Neural cell (in vitro differentiated cells): ENCODE results near the gene IL36B. TPM values are rescaled to one million over a fixed set of nuclear protein-coding genes. Genes with fewer than 3 reads are reported as not detected.

Experiments
- H2AFZ ChIP-seq: fragments of 200-600, 300-800 bp; sonication (generic), shearing (Covaris generic); 2 replicates; pipeline ENCODE4 v1.6.0; 2014; ENCODE audit warnings: low read depth, mild to moderate bottlenecking, antibody characterized with exemption, low read length, moderate library complexity
- H3F3A ChIP-seq: fragments of 200-600 bp; shearing (Covaris generic); 2 replicates; pipeline ENCODE4 v1.6.1; 2016; ENCODE audit warnings: mild to moderate bottlenecking, moderate library complexity, mixed read lengths, antibody characterized with exemption, low read length; ENCODE audit not compliant: insufficient read depth, poor library complexity, severe bottlenecking
- H3K27ac ChIP-seq: fragments of 200-600, 300-800 bp; sonication (generic), shearing (Covaris generic); 2 replicates; pipeline ENCODE4 v1.5.1; 2014; ENCODE audit warnings: mild to moderate bottlenecking, low read length, moderate library complexity
- H3K27me3 ChIP-seq: fragments of 300-800, 200-600 bp; sonication (generic), shearing (Covaris generic); 2 replicates; pipeline ENCODE4 v1.6.0; 2014; ENCODE audit warnings: mild to moderate bottlenecking, low read depth, low read length, moderate library complexity; ENCODE audit not compliant: insufficient read depth
- H3K36me3 ChIP-seq: fragments of 300-800, 200-600 bp; sonication (generic), shearing (Covaris generic); 2 replicates; pipeline ENCODE4 v1.5.1; 2014; ENCODE audit warnings: mild to moderate bottlenecking, antibody characterized with exemption, low read length, moderate library complexity; ENCODE audit not compliant: insufficient read depth
- H3K4me2 ChIP-seq: fragments of 300-800, 200-600 bp; sonication (generic), shearing (Covaris generic); 2 replicates; pipeline ENCODE4 v1.6.0; 2014; ENCODE audit warnings: mild to moderate bottlenecking, low read length
- H3K4me3 ChIP-seq: fragments of 300-800, 200-600 bp; sonication (generic), shearing (Covaris generic); 2 replicates; pipeline ENCODE4 v1.5.1; 2014; ENCODE audit warnings: mild to moderate bottlenecking, low read length, moderate library complexity
- H3K79me2 ChIP-seq: fragments of 200-600 bp; shearing (Covaris generic); replicated peaks from 2 replicates; pipeline ENCODE4 v1.6.0; 2014; ENCODE audit warnings: mild to moderate bottlenecking, low read length, moderate library complexity; ENCODE audit not compliant: insufficient read depth
- H3K9ac ChIP-seq: fragments of 300-800, 200-600 bp; sonication (generic), shearing (Covaris generic); 2 replicates; pipeline ENCODE4 v1.6.1; 2016; ENCODE audit warnings: mild to moderate bottlenecking, low read length, mixed read lengths
- H3K9me2 ChIP-seq: fragments of 200-600 bp; shearing (Covaris generic); 2 replicates; pipeline ENCODE4 v1.6.1; 2016; ENCODE audit warnings: mild to moderate bottlenecking, low read length, mixed read lengths; ENCODE audit not compliant: insufficient read depth
- H3K9me3 ChIP-seq: fragments of 200-600, 300-800 bp; sonication (generic), shearing (Covaris generic); 2 replicates; pipeline ENCODE4 v1.6.1; 2016; ENCODE audit warnings: mild to moderate bottlenecking, mixed run types, low read length, moderate library complexity, mixed read lengths
- H4K20me1 ChIP-seq: fragments of 200-600 bp; shearing (Covaris generic); 2 replicates; pipeline ENCODE4 v1.6.1; 2016; ENCODE audit warnings: mild to moderate bottlenecking, mixed run types; ENCODE audit not compliant: insufficient read depth
- CTCF ChIP-seq: fragments of 450-650 bp; IDR thresholded peaks from 2 replicates; pipeline ENCODE4 v1.5.1; 2014; ENCODE audit warnings: antibody characterized with exemption, mild to moderate bottlenecking, moderate library complexity; ENCODE audit not compliant: poor library complexity, severe bottlenecking
- EP300 ChIP-seq: fragments of 450-650 bp; conservative IDR thresholded peaks from 2 replicates; pipeline ENCODE4 v1.6.1; 2014; ENCODE audit warnings: antibody characterized with exemption, mild to moderate bottlenecking, moderate library complexity; ENCODE audit not compliant: poor library complexity, severe bottlenecking
- EZH2 ChIP-seq: fragments of 200-600, 300-800 bp; shearing (Covaris generic), sonication (generic); IDR thresholded peaks from 2 replicates; pipeline ENCODE4 v1.6.1; 2014; ENCODE audit warnings: antibody characterized with exemption, low read length, borderline replicate concordance, mild to moderate bottlenecking; ENCODE audit not compliant: insufficient read depth, poor library complexity, severe bottlenecking
- MXI1 ChIP-seq: fragments of 450-650 bp; conservative IDR thresholded peaks from 2 replicates; pipeline ENCODE4 v1.6.1; 2014; ENCODE audit warnings: antibody characterized with exemption, mild to moderate bottlenecking; ENCODE audit not compliant: poor library complexity, severe bottlenecking
- POLR2AphosphoS5 ChIP-seq: IDR thresholded peaks from 2 replicates; pipeline ENCODE4 v1.6.1; 2012
- RAD21 ChIP-seq: fragments of 450-650 bp; conservative IDR thresholded peaks from 2 replicates; pipeline ENCODE4 v1.6.1; 2014; ENCODE audit warnings: antibody characterized with exemption, mild to moderate bottlenecking, moderate library complexity
- REST ChIP-seq: IDR thresholded peaks from 2 replicates; pipeline ENCODE4 v1.6.1; 2012; ENCODE audit warnings: borderline replicate concordance
- SMC3 ChIP-seq: fragments of 450-650 bp; conservative IDR thresholded peaks from 2 replicates; pipeline ENCODE4 v1.6.1; 2014; ENCODE audit warnings: antibody characterized with exemption, mild to moderate bottlenecking, moderate library complexity; ENCODE audit not compliant: poor library complexity
- TAF1 ChIP-seq: IDR thresholded peaks from 2 replicates; pipeline ENCODE4 v1.6.1; 2012; ENCODE audit warnings: low read depth
- polyA plus RNA-seq: library from polyadenylated mRNA; depleted of rRNA; stranded (reverse); fragments of >200 nt; gene quantifications from 2 replicates; pipeline ENCODE4 v1.2.3, GENCODE V29; 2014

Gene IL36B
- polyA plus RNA-seq, 1 donor from 2014 or later: not detected

- no peaks in the 10 kb centered on the region for H4K20me1 ChIP-seq
- no peak overlapping the region for H3K4me3 ChIP-seq
- no peaks in the 10 kb centered on the region for H3K9me2 ChIP-seq
- H3K9me3 ChIP-seq: no peaks in the 10 kb centered on the region
- H3K27ac ChIP-seq: no peak overlapping the region
- no peaks in the 10 kb centered on the region for H3F3A ChIP-seq
- H3K36me3 ChIP-seq: no peaks in the 10 kb centered on the region
- H3K27me3 ChIP-seq: no peaks in the 10 kb centered on the region
- H3K4me2 ChIP-seq: no peak overlapping the region
- H3K9ac ChIP-seq: no peak overlapping the region
- no peaks in the 10 kb centered on the region for H3K79me2 ChIP-seq
- TF ChIP-seq POLR2AphosphoS5 (no peak), EP300 (no peak), SMC3 (no peak), MXI1 (no peak)
- H2AFZ ChIP-seq: no peak overlapping the region
Observed at GRCh38 chr2:113025737-113026136, 26.9 kb downstream of the IL36B start.

- no peaks in the 10 kb centered on the region for H3K27me3 ChIP-seq
- no peak overlapping the region for H3K9ac ChIP-seq
- H3K9me2 ChIP-seq: no peaks in the 10 kb centered on the region
- no peak for TF ChIP-seq TAF1
- no peak for TF ChIP-seq MXI1
- no peak for TF ChIP-seq POLR2AphosphoS5
- TF ChIP-seq EZH2: no peak
- no peak for TF ChIP-seq REST
- TF ChIP-seq EP300: no peak
- no peak for TF ChIP-seq RAD21
- no peak for TF ChIP-seq CTCF
- TF ChIP-seq SMC3: no peak
- no peak overlapping the region for H3K27ac ChIP-seq
- H4K20me1 ChIP-seq: no peaks in the 10 kb centered on the region
- no peaks in the 10 kb centered on the region for H3F3A ChIP-seq
- no peak overlapping the region for H3K4me3 ChIP-seq
- no peaks in the 10 kb centered on the region for H3K9me3 ChIP-seq
- H3K4me2 ChIP-seq: no peak overlapping the region
- no peak overlapping the region for H2AFZ ChIP-seq
- H3K36me3 ChIP-seq: no peaks in the 10 kb centered on the region
- H3K79me2 ChIP-seq: no peaks in the 10 kb centered on the region
Observed at GRCh38 chr2:113024764-113025163, 27.9 kb downstream of the IL36B start.

GRCh38 chr2:113021312-113021711, 31.4 kb downstream of the IL36B start:
- no peak for TF ChIP-seq EZH2
- no peak for TF ChIP-seq POLR2AphosphoS5
- TF ChIP-seq TAF1: no peak
- TF ChIP-seq MXI1: no peak
- no peak for TF ChIP-seq EP300
- no peak for TF ChIP-seq RAD21
- TF ChIP-seq SMC3: no peak
- no peak for TF ChIP-seq REST
- no peak for TF ChIP-seq CTCF
- no peaks in the 10 kb centered on the region for H3K36me3 ChIP-seq
- H3K9ac ChIP-seq: no peak overlapping the region
- no peak overlapping the region for H3K27ac ChIP-seq
- H3K4me2 ChIP-seq: no peak overlapping the region
- no peaks in the 10 kb centered on the region for H3K27me3 ChIP-seq
- no peak overlapping the region for H3K4me3 ChIP-seq
- H4K20me1 ChIP-seq: no peaks in the 10 kb centered on the region
- no peaks in the 10 kb centered on the region for H3K79me2 ChIP-seq
- no peaks in the 10 kb centered on the region for H3K9me3 ChIP-seq
- no peaks in the 10 kb centered on the region for H3F3A ChIP-seq
- H3K9me2 ChIP-seq: no peaks in the 10 kb centered on the region
- no peak overlapping the region for H2AFZ ChIP-seq
